Measurements from ENCODE around the gene TANGO6. TPM values are rescaled to one million over a fixed set of nuclear protein-coding genes. Genes with fewer than 3 reads are reported as not detected.

Gene TANGO6
- polyA plus RNA-seq, 2 of the 4 experiments (the other 2 are of a cell fraction): 8.1 to 19.5 TPM

- POLR2A ChIA-PET: no interaction called here
- ATAC-seq: no peak
- H3K27ac ChIP-seq: peak overlapping the region; percentile 92
Measured at GRCh38 chr16:68991075-68991474, 147.7 kb downstream of the TANGO6 start.

DNA sequence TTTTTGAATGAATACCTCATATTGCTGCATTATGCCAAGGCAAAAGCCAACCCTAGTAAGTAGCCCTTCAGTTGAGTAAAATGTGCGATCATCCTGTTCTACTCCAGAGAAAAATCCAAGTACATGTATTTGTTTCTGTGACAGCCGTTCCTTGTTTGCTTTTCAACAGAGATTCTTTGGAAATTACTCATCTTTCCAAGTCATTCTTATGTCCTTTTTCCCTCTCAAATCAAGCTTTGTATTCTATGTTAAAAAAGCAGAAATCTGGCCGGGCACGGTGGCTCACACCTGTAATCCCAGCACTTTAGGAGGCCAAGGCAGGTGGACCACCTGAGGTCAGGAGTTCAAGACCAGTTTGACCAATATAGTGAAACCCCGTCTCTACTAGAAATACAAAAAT lies 149.2 kb downstream of the TANGO6 start:
- FAIRE-seq (peak; percentile 46), DNase-seq (ENCODE audit: low read depth in 1 of 2, low spot score in 1 of 2) (peak; percentile 46 to 75), ATAC-seq (peak; percentile 61 to 69)
- peak overlapping the region; percentile 92 for H3K27ac ChIP-seq
- ChIA-PET POLR2A (interaction anchor here (1.0 kb wide), 1 partner anchor 65 kb away, joined by 3 read pairs; no protein-coding TSS in a partner anchor), CTCF (interaction anchor here (0.6 to 1.2 kb wide), 4 partner anchors 9 to 143 kb away, joined by 3 to 4 read pairs (median 4); no protein-coding TSS in a partner anchor)
- TF ChIP-seq HDAC2 (IDR thresholded peaks at IDR 0.05) (no peak), RAD21 (conservative IDR thresholded peaks at IDR 0.05 in 1 of 2, IDR thresholded peaks at IDR 0.05 in 1 of 2) (peak in 1 of 2 experiments; percentile 43; a peak in 2 of 5 replicates), FOSL2 (IDR thresholded peaks at IDR 0.05) (0 out of 2 replicates have a peak, but pooled peaks have one; percentile 34), FOSL2 (CRISPR knock-in tag; IDR thresholded peaks at IDR 0.05) (peak; percentile 88), CTCF (IDR thresholded peaks at IDR 0.05) (no peak), EP300 (IDR thresholded peaks at IDR 0.05) (peak in 1 of 2 experiments; percentile 20; a peak in 2 of 5 replicates), TP53 (CRISPR knock-in tag; IDR thresholded peaks at IDR 0.05) (no peak), EHF (CRISPR knock-in tag; IDR thresholded peaks at IDR 0.05) (no peak), GATA3 (IDR thresholded peaks at IDR 0.05; ENCODE audit: borderline replicate concordance) (peak; percentile 59; the same call in 1 of the 2 replicates), SMC3 (IDR thresholded peaks at IDR 0.05) (peak; percentile 27; the same call in 2 of the 3 replicates), FOSB (CRISPR knock-in tag; IDR thresholded peaks at IDR 0.05) (no peak), CEBPB (IDR thresholded peaks at IDR 0.05) (peak in 1 of 2 experiments; percentile 41; a peak in 1 of 4 replicates), JUN (IDR thresholded peaks at IDR 0.05) (peak; percentile 35 to 55; a peak in 1 of 5 replicates), RARB (CRISPR knock-in tag; IDR thresholded peaks at IDR 0.05) (no peak), JUNB (IDR thresholded peaks at IDR 0.05) (peak; percentile 68)
- TF ChIP-seq, protein P1, sequence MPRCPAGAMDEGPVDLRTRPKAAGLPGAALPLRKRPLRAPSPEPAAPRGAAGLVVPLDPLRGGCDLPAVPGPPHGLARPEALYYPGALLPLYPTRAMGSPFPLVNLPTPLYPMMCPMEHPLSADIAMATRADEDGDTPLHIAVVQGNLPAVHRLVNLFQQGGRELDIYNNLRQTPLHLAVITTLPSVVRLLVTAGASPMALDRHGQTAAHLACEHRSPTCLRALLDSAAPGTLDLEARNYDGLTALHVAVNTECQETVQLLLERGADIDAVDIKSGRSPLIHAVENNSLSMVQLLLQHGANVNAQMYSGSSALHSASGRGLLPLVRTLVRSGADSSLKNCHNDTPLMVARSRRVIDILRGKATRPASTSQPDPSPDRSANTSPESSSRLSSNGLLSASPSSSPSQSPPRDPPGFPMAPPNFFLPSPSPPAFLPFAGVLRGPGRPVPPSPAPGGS (IDR thresholded peaks at IDR 0.05): 0 out of 3 replicates have a peak, but pooled peaks have one; percentile 23
- TF ChIP-seq, protein P2, sequence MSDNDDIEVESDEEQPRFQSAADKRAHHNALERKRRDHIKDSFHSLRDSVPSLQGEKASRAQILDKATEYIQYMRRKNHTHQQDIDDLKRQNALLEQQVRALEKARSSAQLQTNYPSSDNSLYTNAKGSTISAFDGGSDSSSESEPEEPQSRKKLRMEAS (IDR thresholded peaks at IDR 0.05): peak; percentile 71
- peak overlapping the region; percentile 81 for H3K4me2 ChIP-seq
- no peaks in the 10 kb centered on the region for H3K9me3 ChIP-seq
- under 1% methylated on average over 5 of the region's 5 CpGs for WGBS (ENCODE audit: missing lambda C conversion rate)
- H3K4me3 ChIP-seq: no peak overlapping the region
- peaks cover 69% of the 10 kb centered on the region for H3K4me1 ChIP-seq

More at GRCh38 chr16:68991075-68991474, 147.7 kb downstream of the TANGO6 start:
- Histone ChIP-seq H3K4me3 (no peak overlapping the region), H3K4me2 (no peak overlapping the region), H3K4me1 (peaks cover 62% of the 10 kb centered on the region), H3K9me3 (no peaks in the 10 kb centered on the region)
- no peak for FAIRE-seq
- CTCF ChIA-PET: interaction anchor here (0.9 to 2.6 kb wide), 6 partner anchors 12 to 133 kb away, joined by 3 to 10 read pairs (median 4); partner anchors contain the start of gene HAS3
- TF ChIP-seq CHD2 (IDR thresholded peaks at IDR 0.05; ENCODE audit: low read length, partially characterized antibody): no peak
- no peak for DNase-seq (ENCODE audit: low read depth in 1 of 2, low spot score in 1 of 2)

DNA sequence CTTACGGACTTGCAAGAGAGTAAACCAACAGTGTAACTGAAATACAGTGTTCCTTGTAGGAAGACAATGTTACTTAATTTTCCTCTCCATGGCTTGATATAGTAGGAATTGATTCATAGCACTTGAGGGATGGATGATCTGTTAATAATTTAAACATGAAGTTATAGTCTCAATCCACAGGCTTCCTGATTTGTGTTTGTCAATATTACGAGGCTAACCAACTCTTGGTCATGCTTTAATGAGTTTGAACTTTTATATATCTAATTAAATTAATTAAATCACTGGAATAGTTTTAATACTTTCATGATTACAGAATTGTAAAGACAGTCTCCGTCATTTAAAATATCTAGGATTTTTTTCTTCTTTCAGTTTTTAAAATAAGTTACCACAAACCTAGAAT lies 150.1 kb downstream of the TANGO6 start:
- WGBS (ENCODE audit: missing lambda C conversion rate): 11% methylated on average over 3 of the region's 3 CpGs
- no peak for ATAC-seq
- FAIRE-seq: no peak
- H3K27ac ChIP-seq: peak overlapping the region; percentile 92
- POLR2A ChIA-PET: no interaction called here
- TF ChIP-seq NFE2L2 (conservative IDR thresholded peaks at IDR 0.05; ENCODE audit: low read length): no peak
- TF ChIP-seq ZSCAN20 (CRISPR knock-in tag; IDR thresholded peaks at IDR 0.05): 0 out of 2 replicates have a peak, but pooled peaks have one; percentile 29
- TF ChIP-seq KDM1A (IDR thresholded peaks at IDR 0.05; ENCODE audit: low read depth): no peak
- TF ChIP-seq CEBPB (IDR thresholded peaks at IDR 0.05): no peak
- TF ChIP-seq, protein P3, sequence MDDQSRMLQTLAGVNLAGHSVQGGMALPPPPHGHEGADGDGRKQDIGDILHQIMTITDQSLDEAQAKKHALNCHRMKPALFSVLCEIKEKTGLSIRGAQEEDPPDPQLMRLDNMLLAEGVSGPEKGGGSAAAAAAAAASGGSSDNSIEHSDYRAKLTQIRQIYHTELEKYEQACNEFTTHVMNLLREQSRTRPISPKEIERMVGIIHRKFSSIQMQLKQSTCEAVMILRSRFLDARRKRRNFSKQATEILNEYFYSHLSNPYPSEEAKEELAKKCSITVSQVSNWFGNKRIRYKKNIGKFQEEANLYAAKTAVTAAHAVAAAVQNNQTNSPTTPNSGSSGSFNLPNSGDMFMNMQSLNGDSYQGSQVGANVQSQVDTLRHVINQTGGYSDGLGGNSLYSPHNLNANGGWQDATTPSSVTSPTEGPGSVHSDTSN (IDR thresholded peaks at IDR 0.05): no peak
- no peak for TF ChIP-seq RAD21 (conservative IDR thresholded peaks at IDR 0.05 in 1 of 2, IDR thresholded peaks at IDR 0.05 in 1 of 2)
- TF ChIP-seq RARB (CRISPR knock-in tag; IDR thresholded peaks at IDR 0.05): no peak
- DNase-seq (ENCODE audit: low read depth in 1 of 2, low spot score in 1 of 2): no peak
- peaks cover 59% of the 10 kb centered on the region for H3K4me1 ChIP-seq
- CTCF ChIA-PET: interaction anchor here (2.0 kb wide), 1 partner anchor 13 kb away, joined by 7 read pairs; no protein-coding TSS in a partner anchor
- H3K4me3 ChIP-seq: peak overlapping the region; percentile 16; the same call in 1 of the 3 replicates
- H3K4me2 ChIP-seq: peak overlapping the region; percentile 81
- H3K9me3 ChIP-seq: no peaks in the 10 kb centered on the region
